SHP77 (cell line): ENCODE measurements around the gene CPED1.
"Not testable (repeated sequence)": the region's sequence is repeated elsewhere in the genome, so short reads cannot be mapped to it uniquely, and the experiment has no call there.

Experiments
- DNase-seq, 2 experiments: peaks; one replicate each; lab custom pipeline; 2025; lab: John Stamatoyannopoulos, UW

The CPED1 gene

DNA sequence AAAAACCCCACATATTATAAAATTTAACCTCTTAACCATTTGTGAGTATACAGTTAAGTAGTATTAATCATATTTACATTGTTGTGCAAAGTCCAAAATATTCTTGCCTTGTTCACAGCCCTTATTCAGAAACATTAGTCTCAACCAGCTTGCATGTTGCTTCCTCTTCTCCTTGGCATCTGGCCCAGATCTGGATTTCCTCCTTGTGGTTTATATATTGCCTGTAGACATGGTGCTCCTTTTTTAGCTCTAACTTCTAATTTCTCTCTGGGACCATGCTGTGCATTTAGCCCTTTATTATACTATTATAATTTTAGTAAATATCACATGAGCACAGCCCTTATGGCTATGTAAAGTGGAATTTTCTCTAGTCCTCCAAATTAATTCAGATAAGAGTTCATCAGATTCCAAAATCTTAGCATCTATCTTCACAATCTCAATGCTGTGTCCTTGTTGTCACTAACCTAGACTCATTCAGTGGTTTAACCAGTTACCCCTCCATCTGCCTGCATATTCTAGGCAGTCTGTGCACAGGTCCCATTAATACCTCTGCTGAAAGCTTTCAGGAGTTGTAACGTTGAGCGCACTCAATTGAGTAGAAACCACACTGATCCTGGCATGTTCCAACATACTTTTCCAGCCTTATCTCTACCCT, 7.9 kb downstream of the CPED1 start:
- DNase-seq, result no peak

DNA sequence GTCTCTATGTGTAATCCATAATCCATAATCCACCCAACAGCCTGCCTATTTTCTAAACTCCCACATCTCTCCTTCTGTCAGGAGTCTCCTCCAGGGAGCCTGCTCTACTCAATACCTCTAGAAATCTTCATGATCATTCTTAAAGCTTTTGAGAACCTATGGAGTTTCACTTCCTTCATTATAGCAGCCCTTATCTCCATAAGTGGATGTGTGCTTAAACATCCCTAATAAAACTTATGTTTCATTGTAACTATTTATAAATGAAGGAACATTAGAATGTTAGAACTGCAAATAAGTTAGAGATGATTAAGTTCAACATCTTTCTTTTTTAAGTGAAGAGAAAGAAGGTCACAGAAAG, 8.5 kb downstream of the CPED1 start:
- no peak for DNase-seq

DNA sequence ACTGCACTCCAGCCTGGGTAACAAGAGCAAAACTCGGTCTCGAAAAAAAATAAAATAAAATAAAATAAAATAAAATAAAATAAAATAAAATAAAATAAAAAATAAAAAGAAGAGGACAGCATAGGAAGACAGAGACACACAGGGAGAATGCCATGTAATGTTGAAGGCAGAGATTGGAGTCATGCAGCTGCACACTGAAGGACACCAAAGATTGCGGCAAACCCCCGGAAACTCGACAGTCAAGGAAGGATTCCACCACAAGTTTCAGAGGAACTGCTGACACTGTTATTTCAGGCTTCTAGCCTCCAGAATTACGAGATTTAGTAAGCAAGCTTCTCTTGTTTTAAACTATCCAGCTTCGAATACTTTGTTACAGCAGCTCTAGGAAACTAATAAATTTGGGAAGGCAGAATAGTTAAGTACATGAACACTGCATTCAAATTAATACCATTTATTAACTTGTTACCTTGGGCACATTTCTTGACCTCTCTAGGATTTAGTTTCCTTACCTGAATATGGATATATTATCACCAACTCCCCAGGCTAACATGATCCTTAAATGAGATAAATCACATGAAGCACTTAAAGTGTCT, 9.5 kb downstream of the CPED1 start:
- DNase-seq, result no peak

DNA sequence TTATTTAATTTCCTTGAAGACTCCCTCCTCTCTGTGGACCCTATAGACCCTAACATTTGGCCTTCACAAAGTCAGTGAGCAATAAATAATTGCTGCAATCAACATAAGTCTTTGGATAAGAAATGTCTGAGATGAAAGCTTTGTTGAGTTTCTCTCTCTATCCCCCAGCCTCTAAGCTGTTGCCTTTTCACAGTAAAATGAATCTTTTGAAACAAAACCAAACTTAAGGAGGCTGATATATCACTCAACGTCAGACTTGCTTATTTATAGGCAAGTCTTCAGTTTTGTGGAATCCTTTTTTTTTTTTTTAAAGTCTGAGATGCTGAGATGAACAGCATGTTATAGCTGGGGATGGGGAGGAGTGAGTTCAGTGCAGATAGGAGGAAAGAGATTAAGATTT, 10.0 kb downstream of the CPED1 start:
- no peak for DNase-seq

- no peak for DNase-seq
These were observed 10.6 kb downstream of the CPED1 start for GRCh38 chr7:120998996-120999565.

DNA sequence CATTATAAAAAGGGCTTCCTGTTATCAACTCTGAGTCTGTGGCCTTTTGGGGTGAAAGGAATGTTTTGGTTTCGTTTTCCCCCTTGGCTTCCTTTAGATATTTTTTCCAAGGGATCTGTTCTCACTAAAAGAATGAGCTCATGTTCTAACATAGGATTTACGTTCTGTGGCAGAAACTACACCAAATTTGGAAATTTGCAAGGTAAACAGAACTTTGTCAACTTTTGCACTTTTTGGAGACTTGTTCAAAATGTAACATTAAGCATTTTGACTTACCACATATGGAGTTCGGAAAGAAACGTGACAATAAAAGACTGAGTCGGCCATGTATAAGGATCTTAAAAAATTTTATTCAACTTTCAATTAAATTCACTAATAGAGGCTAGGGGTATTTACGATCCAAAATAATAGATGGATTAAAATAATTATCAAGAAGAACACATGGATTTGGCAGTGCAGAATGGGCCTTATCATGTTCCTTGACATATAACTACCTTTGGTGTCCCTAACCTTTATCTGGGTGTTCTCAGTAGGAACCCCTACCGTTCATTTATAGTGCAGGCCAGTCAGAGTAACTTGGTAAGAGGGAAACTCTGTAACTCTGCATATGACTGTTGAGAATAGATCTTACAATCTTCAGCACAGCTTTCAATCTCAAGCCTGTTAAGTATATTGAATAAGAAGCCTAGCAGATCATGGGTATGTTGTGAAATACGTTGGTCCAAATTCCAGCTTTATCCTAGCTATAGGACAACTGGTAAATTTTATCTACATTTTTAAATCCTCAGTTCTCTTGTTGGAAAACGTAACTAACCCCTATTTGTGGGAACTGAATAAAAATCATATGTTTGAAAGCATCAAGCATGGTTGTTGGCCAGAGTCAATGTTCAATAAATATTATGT, 11.8 kb downstream of the CPED1 start:
- no peak for DNase-seq

DNA sequence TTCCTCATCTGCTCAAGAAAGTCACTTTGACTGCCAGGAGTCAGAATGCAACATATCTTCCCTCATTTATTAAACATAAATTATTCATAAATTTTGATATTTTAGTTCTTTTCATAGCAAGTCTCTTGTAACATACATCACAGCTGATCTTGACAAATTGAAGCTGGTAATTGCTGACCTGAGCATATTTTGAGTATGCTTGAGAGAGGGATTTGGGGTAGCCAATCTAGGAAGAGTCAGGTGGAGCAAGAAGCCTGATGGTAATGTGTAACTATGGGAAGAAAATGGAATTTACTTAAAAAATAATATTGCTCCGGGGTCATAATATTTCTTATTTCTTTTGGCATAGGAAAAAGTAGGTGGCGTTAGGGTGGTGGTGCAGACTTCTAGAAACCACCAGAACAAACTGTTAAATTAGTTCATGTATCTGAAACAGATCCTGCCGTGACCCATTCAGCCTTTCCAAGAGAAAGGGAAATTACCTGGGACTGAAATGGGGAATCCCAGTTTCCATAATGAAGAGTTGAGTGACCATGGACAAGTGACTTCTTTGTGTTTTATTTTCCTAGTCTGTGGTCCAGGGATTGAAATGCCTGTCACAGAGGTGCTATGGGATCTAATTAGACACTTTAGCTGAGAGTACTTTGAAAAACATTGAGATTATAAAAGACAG, 12.9 kb downstream of the CPED1 start:
- no peak for DNase-seq

- DNase-seq, result no peak
These were observed 13.7 kb downstream of the CPED1 start for GRCh38 chr7:121002048-121002756.

GRCh38 chr7:121002757-121003200, 14.3 kb downstream of the CPED1 start:
- no peak for DNase-seq

DNA sequence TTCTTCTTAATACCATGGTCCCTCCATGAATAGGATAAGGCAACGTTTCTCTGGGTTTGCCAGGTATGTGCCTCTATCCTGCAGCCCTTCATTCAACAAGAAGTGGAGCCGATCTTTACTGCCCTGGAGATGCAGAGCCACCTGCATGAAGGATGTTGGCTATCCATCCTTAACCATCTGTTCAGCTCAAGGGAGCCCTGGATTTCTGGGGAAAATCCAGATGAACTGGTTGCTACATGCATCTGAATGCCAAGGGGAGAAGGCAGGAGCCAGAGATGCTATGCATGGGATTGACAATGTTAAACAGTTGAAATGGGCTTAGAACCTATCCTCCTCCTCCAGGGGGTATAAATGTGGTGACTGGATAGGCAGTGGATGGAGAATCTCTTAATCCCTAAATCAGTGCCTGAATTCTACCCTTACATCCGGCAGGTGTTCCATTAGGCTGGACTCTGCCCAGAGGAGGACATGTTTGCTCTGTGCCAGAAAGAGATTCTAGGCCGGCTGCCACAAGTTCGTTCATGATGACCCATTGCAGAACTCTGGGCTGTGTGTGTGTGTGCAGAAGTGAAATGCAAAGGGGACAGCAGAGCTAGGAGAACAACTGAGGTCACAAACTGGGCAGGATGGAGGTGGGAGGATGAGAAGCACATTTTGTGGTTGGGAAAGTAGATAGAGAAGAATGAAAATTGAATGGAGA, 15.6 kb downstream of the CPED1 start:
- DNase-seq, result peak; percentile 15 to 35

- not testable (repeated sequence) for DNase-seq
These were observed 16.5 kb downstream of the CPED1 start for GRCh38 chr7:121005058-121005457.

- DNase-seq, result no peak
These were observed 17.6 kb downstream of the CPED1 start for GRCh38 chr7:121005996-121006584.

- DNase-seq, result no peak
These were observed 18.3 kb downstream of the CPED1 start for GRCh38 chr7:121006711-121007315.

- no peak for DNase-seq
These were observed 20.3 kb downstream of the CPED1 start for GRCh38 chr7:121008816-121009215.

DNA sequence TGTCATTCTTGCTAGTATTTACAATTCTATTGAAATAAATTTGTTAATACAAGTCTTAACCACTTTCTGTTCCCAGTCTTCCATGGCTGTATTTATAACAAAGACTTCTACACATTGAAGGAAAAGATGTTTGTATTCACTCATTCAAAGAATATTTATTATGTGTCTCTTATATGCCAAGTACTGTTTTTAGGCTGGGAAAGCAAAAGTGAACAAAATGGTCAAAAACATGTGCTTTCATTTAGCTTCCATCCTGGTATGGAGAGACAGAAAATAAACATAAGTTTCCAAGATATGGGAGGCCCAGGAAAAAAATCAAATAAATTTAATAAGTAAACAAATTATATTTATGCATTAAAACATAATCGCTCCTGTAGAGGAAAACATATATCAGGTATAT, 22.9 kb downstream of the CPED1 start:
- no peak for DNase-seq

- no peak for DNase-seq
These were observed 23.8 kb downstream of the CPED1 start for GRCh38 chr7:121012170-121012874.

- no peak for DNase-seq
These were observed 24.4 kb downstream of the CPED1 start for GRCh38 chr7:121012919-121013318.

DNA sequence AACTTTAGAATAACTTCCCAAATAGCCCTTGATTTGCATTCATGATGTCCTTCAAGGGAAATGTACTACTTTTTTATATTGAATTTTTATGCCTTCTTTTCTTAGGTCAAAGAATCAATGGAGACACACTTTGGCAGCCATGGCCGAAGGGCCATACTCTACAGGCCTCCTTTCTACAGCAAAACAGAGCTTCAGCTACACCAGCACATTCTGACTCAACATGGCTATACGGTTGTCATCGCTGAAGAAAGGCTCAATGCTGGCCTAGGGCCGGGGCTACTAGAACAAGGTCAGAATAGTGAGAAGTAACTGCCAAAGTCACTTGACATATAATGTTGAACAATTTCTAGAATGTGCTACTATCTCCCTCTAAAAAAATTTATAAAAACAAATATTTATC, 27.0 kb downstream of the CPED1 start:
- no peak for DNase-seq

DNA sequence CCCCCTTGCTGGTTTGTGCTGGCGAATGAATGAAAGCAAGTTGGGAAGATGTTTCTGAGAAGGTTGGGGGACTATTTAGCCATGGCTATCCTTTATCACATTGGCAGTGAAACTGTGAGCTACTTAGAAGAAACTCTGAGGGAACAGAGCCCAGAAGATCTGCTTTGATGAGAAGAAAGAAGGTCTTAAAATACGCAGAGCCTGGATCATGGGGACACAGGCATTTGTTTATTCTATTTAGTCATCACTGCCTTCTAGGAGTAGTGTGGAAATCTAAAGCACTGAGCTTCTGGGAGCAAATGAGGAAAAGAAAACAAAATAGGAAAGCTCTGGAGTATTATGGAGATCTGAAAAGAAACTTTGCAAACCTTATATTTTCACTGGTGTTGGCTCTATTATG, 28.5 kb downstream of the CPED1 start:
- no peak for DNase-seq
